Breast epithelium (tissue), 3 donors: ENCODE results near the gene PRKCD.

Experiments used
- POLR2A ChIP-seq: fragments of 450-650 bp; IDR thresholded peaks from one replicate; pipeline ENCODE4 v1.6.1; 2016; ENCODE audit warnings: antibody characterized with exemption, mild to moderate bottlenecking, moderate library complexity
- TF ChIP-seq, protein P1 (sequence below), 3 donors: fragments of 450-650 bp; IDR thresholded peaks; one replicate each; pipeline ENCODE4 v1.5.1; 2016 to 2017; ENCODE audit warnings: antibody characterized with exemption in 3 of 3, mild to moderate bottlenecking in 3 of 3, moderate library complexity in 3 of 3

DNA sequence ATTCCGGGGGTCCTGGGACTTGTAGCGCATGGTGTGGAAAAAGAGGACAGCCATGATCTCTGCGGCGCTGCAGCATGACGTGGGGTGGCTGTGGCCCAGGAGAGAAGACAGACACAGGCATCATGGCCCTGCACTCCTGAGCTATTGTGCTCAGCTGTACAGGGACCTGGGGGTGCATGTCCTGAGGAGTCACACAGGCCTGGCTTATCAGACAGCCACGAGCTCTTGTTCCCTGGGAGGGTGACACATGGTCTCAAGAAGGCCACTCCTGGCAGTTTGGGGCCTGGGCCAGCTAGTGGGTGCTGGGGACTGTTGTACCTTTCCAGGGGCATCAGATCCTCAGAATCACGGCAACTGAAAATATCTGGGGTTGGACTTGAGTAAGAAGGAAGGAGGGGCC is 81.1 kb downstream of the PRKCD start:
- no peak for TF ChIP-seq POLR2A
- TF ChIP-seq, protein P1, sequence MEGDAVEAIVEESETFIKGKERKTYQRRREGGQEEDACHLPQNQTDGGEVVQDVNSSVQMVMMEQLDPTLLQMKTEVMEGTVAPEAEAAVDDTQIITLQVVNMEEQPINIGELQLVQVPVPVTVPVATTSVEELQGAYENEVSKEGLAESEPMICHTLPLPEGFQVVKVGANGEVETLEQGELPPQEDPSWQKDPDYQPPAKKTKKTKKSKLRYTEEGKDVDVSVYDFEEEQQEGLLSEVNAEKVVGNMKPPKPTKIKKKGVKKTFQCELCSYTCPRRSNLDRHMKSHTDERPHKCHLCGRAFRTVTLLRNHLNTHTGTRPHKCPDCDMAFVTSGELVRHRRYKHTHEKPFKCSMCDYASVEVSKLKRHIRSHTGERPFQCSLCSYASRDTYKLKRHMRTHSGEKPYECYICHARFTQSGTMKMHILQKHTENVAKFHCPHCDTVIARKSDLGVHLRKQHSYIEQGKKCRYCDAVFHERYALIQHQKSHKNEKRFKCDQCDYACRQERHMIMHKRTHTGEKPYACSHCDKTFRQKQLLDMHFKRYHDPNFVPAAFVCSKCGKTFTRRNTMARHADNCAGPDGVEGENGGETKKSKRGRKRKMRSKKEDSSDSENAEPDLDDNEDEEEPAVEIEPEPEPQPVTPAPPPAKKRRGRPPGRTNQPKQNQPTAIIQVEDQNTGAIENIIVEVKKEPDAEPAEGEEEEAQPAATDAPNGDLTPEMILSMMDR (IDR thresholded peaks at IDR 0.05) = no peak
